ENCODE measurements around the gene NTSR2.

The NTSR2 gene

DNA sequence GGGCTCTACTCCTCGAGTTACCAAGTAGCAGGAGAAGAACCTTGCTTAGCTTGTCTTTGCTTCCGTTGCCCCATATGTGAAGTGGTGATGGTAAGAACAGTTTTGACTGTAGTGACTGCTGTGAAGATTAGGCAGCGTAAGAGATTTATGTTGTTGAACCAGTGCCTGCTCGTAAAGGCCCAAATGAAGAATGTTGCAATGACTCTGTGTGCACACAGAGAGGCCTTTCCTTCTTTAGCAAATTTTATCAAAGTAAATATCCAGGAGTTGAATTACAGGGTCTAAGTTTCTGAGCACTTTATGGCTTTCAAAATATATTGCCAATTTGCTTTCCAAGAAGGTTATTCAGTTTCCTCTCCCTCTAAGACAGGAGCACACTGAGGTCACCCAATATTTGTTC lies 14.5 kb downstream of the NTSR2 start:
- no peak for DNase-seq

GRCh38 chr2:11652553-11652952 lies 17.4 kb downstream of the NTSR2 start:
- DNase-seq: no peak

DNA sequence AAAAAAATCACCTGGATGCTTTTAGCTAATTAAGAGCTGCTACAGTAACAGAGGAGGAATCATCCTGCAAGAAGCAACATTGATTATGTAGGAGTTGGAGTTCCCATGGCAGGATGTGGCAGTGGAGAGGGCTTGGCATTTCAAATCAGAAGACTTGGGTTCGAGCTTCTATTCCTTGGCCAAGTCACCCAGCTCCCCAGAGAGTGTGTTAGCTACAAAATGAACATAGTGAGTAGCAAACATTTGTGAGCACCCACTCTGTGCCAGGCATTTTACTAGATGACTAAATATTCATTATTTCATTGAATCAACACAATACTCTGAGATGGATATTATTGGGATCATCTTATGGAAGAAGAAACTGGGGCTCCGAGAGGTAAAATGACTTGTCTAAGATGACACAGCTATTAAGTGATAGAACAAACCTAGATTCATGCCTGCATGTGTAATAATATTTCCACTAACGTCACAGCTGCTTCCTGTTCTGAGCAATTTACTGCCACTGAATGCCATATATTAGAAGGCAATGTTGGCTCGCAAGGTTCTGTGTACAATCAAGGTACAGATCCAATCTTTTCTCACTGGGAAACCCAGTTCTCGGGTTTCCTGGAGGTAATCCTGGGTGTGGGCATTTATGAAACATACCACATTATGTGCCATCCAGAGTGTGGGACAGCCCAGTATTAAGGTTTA lies 18.0 kb downstream of the NTSR2 start:
- DNase-seq: no peak

DNA sequence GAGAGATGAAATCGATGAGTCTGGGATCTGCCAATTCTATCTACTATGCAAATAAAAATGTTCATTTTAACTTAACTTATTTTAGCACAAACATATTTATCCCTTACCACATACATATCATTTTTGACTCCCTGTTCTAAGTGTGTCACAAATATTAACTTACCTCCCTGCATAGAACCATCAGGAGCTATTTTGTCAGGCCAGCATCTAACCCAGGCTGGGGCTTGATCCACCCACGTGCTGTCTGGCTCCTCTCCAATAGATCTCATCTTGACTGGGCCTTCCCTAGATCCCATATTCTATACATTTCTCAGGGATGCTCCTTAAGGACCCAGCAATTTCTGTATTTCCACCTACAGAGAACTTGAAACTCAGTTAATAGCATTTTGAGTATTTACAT lies 20.9 kb downstream of the NTSR2 start:
- DNase-seq: no peak

- DNase-seq: no peak
Measured at GRCh38 chr2:11647834-11648600, 22.0 kb downstream of the NTSR2 start.

DNA sequence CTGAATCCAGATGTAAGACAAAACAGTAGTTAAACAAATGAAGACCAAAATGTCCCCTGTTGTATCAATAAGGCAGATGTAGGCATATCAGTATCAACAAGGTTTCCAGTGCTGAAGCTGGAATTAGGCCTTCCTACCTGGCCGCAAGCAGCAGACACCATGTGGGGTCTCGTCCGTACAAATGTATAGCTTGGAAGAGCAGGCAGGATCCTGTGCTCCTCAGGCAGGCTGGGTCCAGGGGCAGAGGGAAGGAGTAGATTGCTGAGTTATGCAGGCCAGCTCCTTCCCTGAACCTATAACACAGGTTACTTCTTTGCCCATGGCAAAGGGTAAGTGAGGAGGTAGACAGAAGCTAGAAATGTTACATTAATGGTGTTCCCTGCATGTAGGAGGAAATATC lies 23.5 kb downstream of the NTSR2 start:
- no peak for DNase-seq

- DNase-seq: no peak
Measured at GRCh38 chr2:11644293-11644692, 25.7 kb downstream of the NTSR2 start.

- no peak for DNase-seq
Measured at GRCh38 chr2:11642972-11643371, 27.0 kb downstream of the NTSR2 start.

- no peak for DNase-seq
Measured at GRCh38 chr2:11640132-11640531, 29.9 kb downstream of the NTSR2 start.

DNA sequence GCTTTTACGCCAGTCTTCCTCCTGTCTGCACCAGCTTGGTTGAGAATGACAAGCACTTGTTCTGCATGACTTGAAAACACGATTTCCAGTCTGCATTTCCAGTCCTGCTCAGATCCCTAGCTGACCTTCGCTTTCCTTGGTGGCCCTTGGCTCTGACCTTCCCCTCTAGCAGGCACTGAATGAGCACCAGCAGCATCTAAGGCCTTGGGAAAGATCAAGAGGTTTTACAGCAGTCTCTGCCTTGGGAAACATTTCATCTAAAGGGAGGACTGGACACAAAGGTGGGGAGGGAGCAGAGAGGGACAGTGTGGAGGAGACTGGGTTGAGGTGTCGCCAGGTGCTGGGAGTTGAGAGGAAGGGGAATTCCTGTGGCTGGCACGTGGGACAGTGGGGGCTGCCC lies 30.5 kb downstream of the NTSR2 start:
- DNase-seq: no peak

DNA sequence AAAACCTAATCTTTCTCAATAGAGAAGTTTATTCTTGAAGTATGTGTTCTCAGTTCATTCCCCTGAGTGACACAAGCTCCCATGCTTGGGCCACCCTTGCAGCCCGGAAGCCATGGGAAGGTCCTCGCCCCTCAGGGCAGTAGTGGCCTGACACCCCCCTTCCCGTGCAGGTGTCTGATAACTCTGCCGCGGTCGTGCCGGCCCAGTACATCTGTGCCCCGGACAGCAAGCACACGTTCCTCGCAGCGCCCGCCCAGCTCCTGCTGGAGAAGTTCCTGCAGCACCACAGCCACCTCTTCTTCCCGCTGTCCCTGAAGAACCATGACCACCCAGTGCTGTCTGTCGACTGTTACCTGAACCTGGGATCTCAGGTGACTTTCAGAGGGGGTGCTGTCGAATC lies 32.4 kb downstream of the NTSR2 start:
- DNase-seq: no peak

DNA sequence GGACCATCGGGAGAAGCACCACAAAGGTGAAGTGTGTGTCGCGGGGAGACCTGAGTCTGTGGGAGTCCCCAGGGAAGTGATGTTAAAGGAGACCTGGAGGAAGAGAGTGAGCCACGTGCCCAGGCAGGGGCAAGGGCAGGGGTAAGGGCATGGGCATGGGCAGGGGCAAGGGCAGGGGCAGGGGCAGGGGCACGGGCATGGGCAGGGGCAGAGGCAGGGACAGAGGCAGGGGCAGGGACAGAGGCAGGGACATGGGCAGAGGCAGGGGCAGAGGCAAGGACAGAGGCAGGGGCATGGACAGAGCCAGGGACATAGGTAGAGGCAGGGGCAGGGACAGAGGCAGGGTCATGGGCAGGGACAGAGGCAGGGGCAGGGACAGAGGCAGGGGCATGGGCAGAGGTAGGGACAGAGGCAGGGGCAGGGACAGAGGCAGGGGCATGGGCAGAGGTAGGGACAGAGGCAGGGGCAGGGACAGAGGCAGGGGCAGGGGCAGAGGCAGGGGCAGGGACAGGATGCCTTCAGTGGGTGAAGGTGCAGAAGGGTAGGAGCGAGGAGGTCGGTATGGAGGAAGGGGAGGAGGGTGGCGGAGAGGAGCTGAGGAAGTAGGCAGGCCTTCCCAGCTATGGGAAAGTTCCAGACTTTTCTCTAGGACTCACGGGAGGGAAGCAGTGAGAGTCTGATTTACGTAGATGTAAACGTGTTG lies 33.3 kb downstream of the NTSR2 start:
- no peak for DNase-seq

GRCh38 chr2:11635141-11635540 lies 34.9 kb downstream of the NTSR2 start:
- DNase-seq: no peak

DNA sequence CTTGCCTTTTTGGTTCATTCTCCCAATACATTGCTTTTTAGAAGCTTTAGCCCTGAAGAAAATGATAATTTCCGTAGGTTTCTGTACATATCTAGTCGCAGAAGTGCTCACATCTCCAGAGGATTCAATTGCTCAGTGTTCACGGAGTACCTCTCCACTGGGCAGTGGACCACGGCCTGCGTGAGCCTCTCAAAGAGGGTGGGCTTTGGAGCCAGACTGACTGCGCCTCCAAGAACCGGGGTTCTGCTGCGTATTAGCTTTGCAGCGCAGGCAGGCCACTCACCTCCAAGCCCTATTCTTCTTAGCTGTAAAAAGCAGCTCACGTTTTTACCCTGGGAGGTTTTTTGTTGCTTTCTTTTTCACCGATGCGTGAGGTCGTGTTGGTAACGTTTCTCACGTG lies 35.4 kb downstream of the NTSR2 start:
- no peak for DNase-seq

DNA sequence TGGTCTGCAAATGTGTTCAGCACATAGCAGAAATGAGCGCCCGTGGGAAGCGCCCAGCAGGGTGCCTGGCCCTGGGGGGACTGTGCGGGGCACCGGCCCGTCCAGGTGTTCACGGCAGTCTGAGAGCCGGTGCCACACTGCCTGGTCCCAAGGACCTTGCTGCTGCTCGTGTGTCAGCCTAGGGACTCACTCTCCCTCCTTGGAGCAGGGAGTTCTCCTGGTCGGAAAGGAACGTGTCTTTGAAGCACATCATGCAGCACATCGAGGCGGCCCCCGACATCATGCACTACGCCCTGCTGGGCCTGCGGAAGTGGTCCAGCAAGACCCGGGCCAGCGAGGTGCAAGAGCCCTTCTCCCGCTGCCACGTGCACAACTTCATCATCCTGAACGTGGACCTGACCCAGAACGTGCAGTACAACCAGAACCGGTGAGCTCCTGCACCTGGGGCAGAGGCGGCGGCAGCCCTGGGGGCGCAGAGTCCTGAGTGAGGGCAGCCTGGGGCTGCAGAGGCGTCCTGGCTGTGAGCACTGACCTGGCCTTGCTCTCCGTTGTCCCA lies 36.0 kb downstream of the NTSR2 start:
- DNase-seq: no peak

DNA sequence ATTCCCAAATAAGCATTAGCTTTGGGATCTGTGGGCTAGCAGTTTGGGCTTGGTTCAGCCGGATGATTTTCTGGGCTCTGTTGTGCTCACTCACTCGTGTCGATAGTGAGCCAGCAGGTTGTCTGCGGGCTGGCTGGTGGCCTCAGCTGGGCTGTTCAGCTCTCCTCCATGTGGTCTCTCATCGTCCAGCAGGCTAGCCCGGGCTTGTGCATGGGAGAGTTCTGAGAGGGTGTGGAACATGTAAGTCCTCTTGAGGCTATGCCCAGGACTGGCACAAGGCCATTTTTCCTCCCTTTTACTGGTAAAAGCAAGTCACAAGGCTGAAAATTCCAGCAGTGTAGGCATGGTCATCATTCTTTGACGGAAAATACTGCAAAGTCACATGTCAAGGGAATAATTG lies 38.5 kb downstream of the NTSR2 start:
- DNase-seq: no peak

- DNase-seq: no peak
Measured at GRCh38 chr2:11630855-11631254, 39.1 kb downstream of the NTSR2 start.

DNA sequence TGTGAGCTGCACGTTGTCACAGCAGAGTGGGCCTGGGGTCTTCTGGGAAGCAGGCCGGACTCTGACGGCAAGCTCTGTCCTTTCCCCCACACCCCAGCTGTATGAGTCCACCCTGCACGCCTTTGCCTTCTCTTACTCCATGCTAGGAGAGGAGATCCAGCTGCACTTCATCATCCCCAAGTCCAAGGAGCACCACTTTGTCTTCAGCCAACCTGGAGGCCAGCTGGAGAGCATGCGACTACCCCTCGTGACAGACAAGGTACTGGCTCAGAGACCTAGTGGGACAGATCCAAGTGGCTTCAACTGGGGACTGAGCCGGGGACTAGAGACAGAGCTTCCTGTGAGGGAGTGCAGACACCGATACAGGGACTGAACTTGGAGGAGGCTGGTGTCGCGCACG lies 40.1 kb downstream of the NTSR2 start:
- DNase-seq: no peak

GRCh38 chr2:11629215-11629614 lies 40.8 kb downstream of the NTSR2 start:
- DNase-seq: no peak

GRCh38 chr2:11628675-11629074 lies 41.3 kb downstream of the NTSR2 start:
- no peak for DNase-seq

GRCh38 chr2:11625671-11626070 lies 44.3 kb downstream of the NTSR2 start:
- DNase-seq: peak; percentile 9

GRCh38 chr2:11624893-11625292 lies 45.1 kb downstream of the NTSR2 start:
- DNase-seq: no peak

DNA sequence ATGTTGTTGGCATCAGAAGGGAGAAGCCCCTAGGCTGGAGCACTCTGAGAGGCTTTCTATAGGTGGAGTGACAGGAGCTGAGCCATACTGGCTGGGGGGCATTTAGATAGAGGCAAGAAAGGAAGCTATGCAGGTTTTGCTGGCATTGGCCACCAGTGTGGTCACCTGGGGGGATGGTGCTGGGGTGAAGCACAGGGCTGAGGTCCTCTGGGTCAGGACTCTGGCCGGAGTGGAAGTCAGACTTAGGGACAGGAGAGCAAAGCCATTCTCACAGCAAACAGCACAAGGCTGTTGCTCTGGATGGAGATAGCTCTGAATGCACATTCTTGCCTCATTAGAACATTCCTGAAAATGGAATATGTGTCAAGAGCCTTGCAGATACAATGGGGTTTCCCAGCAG lies 47.4 kb downstream of the NTSR2 start:
- DNase-seq: no peak

DNA sequence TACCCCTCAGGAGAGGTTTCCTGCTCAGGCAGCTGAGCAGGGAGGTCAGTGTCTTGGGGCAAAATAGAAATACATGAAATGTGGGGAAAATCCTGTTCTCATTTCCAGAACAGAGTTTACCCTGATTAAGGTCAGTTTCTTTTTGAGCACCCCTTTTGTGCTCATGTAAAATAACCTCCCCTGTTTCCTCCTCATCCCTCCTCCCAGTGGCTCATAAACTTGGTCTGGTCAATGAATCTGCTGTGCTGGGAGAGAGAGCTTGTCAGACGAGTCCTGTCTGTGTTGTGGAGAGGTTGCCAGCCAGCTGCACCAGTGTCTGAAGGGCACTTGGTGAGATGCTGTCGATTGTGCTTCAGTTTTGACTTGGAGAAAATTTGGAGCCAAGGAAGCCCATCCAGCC lies 48.6 kb downstream of the NTSR2 start:
- DNase-seq: peak; percentile 14

Measured in activated effector memory CD4-positive, alpha-beta T cell treated with anti-CD3 and anti-CD28 coated beads, Interleukin-2, amount 50 U/mL, for 16 hours (primary cell).